ENCODE measurements around the gene HARBI1.

HARBI1 gene

DNA sequence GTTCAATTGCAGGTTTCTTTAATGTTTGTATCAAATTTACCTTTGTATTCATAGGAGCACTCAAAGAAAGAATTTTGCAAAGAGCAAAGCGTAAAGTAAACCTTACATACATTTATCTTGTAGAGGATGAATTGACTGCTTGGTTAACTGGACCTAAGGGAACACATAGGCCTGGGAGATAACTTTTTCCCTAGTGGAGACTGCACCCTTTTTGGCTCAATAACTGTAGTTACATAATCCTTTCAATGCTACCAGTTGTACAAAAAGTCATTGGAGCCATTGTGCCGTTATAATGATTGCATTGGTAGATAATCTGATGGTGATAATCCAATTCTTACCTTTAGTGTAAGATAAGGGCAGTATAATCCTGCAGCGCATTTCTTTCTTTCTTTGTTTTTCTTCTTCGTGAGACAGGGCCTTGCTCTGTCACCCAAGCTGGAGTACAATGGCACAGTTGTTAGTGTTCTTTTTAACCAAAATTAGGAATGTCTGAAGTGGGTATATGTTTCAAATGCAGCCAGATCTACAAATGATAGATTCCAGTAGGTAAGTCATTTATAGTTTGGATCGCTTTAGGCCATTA lies 18.6 kb upstream of the HARBI1 start:
- no peak for DNase-seq (ENCODE audit: low read depth, low spot score)
- TF ChIP-seq CTCF (IDR thresholded peaks at IDR 0.05; ENCODE audit: low read depth, low read length): no peak
- H3K4me3 ChIP-seq (ENCODE audit: low read depth, low read length): no peak overlapping the region
- in situ Hi-C loops (cut with HindIII; ENCODE audit: low sequenced_read_pairs): no loop called here

DNA sequence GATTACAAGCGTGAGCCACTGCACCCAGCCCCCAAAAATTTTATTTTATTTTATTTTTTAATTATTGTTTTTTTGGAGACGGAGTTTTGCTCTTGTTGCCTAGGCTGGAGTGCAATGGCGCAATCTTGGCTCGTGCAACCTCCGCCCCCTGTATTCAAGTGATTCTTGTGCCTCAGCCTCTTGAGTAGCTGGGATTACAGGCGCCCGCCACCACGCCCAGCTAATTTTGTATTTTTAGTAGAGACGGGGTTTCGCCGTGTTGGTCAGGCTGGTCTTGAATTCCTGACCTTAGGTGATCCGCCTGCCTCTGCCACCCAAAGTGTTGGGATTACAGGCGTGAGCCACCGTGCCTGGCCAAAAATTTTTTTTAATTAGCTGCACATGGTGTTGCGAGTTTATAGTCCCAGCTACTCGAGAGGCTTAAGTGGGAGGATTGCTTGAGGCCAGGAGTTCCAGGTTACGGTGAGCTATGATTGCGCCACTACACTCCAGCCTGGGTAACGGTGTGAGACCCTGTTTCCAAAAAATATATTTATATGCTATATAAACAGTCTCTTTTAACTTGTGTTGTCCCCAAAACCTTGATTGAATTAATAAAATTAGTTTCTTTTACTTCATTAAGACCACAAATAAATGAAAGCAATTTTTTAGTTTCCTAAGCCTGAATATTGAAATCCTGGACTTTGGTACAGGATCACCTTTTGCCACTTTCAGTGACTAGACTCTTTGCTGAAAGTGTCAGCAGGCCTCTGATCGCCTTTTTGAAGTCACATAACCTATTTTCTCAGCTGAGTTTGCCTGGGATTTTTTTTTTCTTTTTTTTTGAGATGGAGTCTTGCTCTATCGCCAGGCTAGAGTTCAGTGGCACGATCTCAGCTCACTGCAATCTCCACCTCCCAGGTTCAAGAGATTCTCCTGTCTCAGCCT lies 16.5 kb upstream of the HARBI1 start:
- TF ChIP-seq CTCF (IDR thresholded peaks at IDR 0.05; ENCODE audit: low read depth, low read length): no peak
- no peak for DNase-seq (ENCODE audit: low read depth, low spot score)
- no peak overlapping the region for H3K4me3 ChIP-seq (ENCODE audit: low read depth, low read length)
- in situ Hi-C loops (cut with HindIII; ENCODE audit: low sequenced_read_pairs): no loop called here

- TF ChIP-seq CTCF (IDR thresholded peaks at IDR 0.05; ENCODE audit: low read depth, low read length): no peak
- in situ Hi-C loops (cut with HindIII; ENCODE audit: low sequenced_read_pairs): no loop called here
Observed at GRCh38 chr11:46632502-46632901, 15.5 kb upstream of the HARBI1 start.

DNA sequence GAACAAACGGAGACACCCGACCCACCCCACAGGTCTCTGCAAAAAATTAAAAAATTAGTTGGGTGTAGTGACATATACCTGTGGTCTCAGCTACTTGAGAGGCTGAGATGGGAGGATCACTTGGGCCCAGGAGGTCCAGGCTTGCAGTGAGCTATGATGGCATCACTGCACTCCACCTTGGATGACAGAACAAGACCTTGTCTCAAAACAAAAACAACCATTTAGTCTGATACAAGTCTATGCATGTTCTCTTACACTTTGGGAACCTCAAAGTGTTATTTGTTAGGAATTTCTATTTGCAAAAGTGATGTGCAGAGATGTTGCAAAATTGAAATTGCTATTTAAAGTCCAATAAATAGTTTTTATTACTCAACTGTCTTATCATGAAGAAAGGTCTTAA lies 14.6 kb upstream of the HARBI1 start:
- in situ Hi-C loops (cut with HindIII; ENCODE audit: low sequenced_read_pairs): no loop called here
- DNase-seq (ENCODE audit: low read depth, low spot score): no peak
- no peak for TF ChIP-seq CTCF (IDR thresholded peaks at IDR 0.05; ENCODE audit: low read depth, low read length)

More at GRCh38 chr11:46632502-46632901, 15.5 kb upstream of the HARBI1 start:
- no peak overlapping the region for H3K4me3 ChIP-seq (ENCODE audit: low read depth, low read length)
- DNase-seq (ENCODE audit: low read depth, low spot score): no peak

DNA sequence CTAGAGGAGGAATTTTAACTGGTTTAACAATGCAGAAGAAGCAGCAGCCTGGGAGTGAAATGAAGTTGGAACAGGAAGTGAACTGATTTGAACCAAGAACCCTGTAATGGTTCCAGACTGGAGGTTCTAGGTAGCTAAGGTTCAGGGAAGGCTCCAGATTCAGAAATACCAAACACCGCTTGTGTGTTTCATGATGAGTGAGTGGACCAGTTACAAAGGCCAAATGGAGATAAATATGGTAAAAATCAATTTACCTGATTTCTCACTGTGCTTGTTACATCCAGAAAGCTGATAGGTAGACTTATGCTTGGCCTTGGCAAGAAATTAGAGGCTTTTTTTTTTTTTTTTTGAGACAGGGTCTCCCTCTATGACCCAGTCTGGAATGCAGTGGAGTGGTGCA lies 13.2 kb upstream of the HARBI1 start:
- no peak for TF ChIP-seq CTCF (IDR thresholded peaks at IDR 0.05; ENCODE audit: low read depth, low read length)
- no peak overlapping the region for H3K4me3 ChIP-seq (ENCODE audit: low read depth, low read length)
- in situ Hi-C loops (cut with HindIII; ENCODE audit: low sequenced_read_pairs): no loop called here
- no peak for DNase-seq (ENCODE audit: low read depth, low spot score)

More for the DNA sequence above, 14.6 kb upstream of the HARBI1 start:
- no peak overlapping the region for H3K4me3 ChIP-seq (ENCODE audit: low read depth, low read length)

GRCh38 chr11:46628961-46629360 lies 11.9 kb upstream of the HARBI1 start:
- DNase-seq (ENCODE audit: low read depth, low spot score): no peak
- no peak for TF ChIP-seq CTCF (IDR thresholded peaks at IDR 0.05; ENCODE audit: low read depth, low read length)
- in situ Hi-C loops (cut with HindIII; ENCODE audit: low sequenced_read_pairs): no loop called here
- H3K4me3 ChIP-seq (ENCODE audit: low read depth, low read length): no peak overlapping the region
